ENCODE measurements around the gene DHX15. TPM values are rescaled to one million over a fixed set of nuclear protein-coding genes. Genes with fewer than 3 reads are reported as not detected.

Gene DHX15
- total and polyA plus RNA-seq, 9 of the 15 experiments (the other 6 are each of a cell fraction or from before 2014, with no cell fraction given): 165 to 287 (median 208) TPM

- TF ChIP-seq PREB (CRISPR knock-in tag; IDR thresholded peaks at IDR 0.05) (no peak), ZBTB40 (IDR thresholded peaks at IDR 0.05) (no peak), ZBTB40 (CRISPR knock-in tag; IDR thresholded peaks at IDR 0.05) (no peak), JUN (IDR thresholded peaks at IDR 0.05; ENCODE audit: borderline replicate concordance, low read depth, low read length) (no peak), JUN (CRISPR knock-in tag; IDR thresholded peaks at IDR 0.05; ENCODE audit: borderline replicate concordance) (no peak), USF2 (CRISPR knock-in tag; IDR thresholded peaks at IDR 0.05) (no peak)
These were observed 47.3 kb downstream of the DHX15 start (continued) for GRCh38 chr4:24537025-24537424.

All from K562 (cell line).